HFFc6 (cell line): Measurements from ENCODE around the gene TCERG1L. TPM values are rescaled to one million over a fixed set of nuclear protein-coding genes. Genes with fewer than 3 reads are reported as not detected.

Source experiments
- DNase-seq: peaks from one replicate; pipeline ENCODE4 v3.0.0-alpha.2; 2018
- H3K27ac Mint-ChIP-seq: 2 replicates; pipeline ENCODE4 v1.8.0; 2020; ENCODE audit warnings: mild to moderate bottlenecking, mixed read lengths
- H3K27me3 Mint-ChIP-seq: 2 replicates; pipeline ENCODE4 v1.8.0; 2021; ENCODE audit warnings: mild to moderate bottlenecking, moderate library complexity, mixed read lengths; ENCODE audit not compliant: insufficient read depth
- H3K36me3 Mint-ChIP-seq: 2 replicates; pipeline ENCODE4 v1.8.0; 2021; ENCODE audit warnings: low read depth, mixed read lengths
- H3K4me1 Mint-ChIP-seq: 2 replicates; pipeline ENCODE4 v1.8.0; 2020; ENCODE audit warnings: low read depth, mixed read lengths
- H3K4me3 Mint-ChIP-seq: 2 replicates; pipeline ENCODE4 v1.8.0; 2020; ENCODE audit warnings: mild to moderate bottlenecking, moderate library complexity, mixed read lengths
- H3K9me3 Mint-ChIP-seq: 2 replicates; pipeline ENCODE4 v1.8.0; 2020; ENCODE audit warnings: mild to moderate bottlenecking, mixed read lengths
- total RNA-seq, 6 experiments: library from RNA; stranded (reverse); fragmentation: NEBNext Ultra II Directional; extraction: Animal tissue kit (Norgen Biotek cat#: 25700); gene quantifications; 2 replicates in 1 of 6; 3 replicates in 5 of 6; pipeline ENCODE4 v1.2.3, GENCODE V29; 2021
- TF ChIP-seq, protein P1 (sequence below): fragments of 200-600 bp; sonication (generic); IDR thresholded peaks from 2 replicates; pipeline ENCODE4 v1.5.0; 2021; ENCODE audit warnings: antibody characterized with exemption, mild to moderate bottlenecking

Gene TCERG1L
- total RNA-seq, 6 experiments from 2014 or later = 0.09 TPM; not detected in 5

DNA sequence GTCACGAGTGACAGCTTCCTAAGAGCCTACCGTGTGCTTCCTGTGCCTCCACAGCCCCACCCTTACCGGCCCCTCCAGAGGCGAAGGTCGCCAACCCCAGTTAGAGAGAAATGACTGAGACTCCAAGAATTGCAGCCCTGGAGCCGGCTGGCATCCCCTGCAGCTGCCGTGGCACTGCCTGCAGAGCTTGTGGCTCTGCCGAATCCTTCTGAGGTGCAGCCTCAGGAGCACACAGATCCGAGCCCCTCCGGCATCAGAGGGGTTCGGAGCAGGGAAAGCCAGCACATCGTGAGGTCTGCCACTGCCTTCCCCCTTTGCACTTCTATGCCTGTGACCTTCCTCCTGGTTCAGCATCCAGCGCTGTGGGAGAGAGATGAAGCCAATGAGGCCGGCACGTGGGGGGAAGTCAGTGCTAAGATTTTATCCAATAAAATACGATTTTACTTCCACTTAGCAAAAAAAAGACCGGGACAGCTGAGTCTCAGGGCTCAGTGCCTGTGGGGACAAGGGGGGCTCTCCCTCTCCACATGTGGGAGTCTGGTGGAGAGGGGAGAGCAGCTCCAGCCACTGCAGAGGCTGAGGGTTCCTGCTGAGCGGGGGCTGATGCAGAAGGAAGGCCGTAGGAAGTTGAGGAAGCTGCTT is 80.1 kb downstream of the TCERG1L start:
- peaks cover 1% of the 10 kb centered on the region; the same call in 1 of the 2 replicates for H3K27me3 Mint-ChIP-seq
- no peaks in the 10 kb centered on the region for H3K4me1 Mint-ChIP-seq
- H3K27ac Mint-ChIP-seq = no peak overlapping the region
- DNase-seq = no peak
- no peaks in the 10 kb centered on the region for H3K36me3 Mint-ChIP-seq
- TF ChIP-seq, protein P1, sequence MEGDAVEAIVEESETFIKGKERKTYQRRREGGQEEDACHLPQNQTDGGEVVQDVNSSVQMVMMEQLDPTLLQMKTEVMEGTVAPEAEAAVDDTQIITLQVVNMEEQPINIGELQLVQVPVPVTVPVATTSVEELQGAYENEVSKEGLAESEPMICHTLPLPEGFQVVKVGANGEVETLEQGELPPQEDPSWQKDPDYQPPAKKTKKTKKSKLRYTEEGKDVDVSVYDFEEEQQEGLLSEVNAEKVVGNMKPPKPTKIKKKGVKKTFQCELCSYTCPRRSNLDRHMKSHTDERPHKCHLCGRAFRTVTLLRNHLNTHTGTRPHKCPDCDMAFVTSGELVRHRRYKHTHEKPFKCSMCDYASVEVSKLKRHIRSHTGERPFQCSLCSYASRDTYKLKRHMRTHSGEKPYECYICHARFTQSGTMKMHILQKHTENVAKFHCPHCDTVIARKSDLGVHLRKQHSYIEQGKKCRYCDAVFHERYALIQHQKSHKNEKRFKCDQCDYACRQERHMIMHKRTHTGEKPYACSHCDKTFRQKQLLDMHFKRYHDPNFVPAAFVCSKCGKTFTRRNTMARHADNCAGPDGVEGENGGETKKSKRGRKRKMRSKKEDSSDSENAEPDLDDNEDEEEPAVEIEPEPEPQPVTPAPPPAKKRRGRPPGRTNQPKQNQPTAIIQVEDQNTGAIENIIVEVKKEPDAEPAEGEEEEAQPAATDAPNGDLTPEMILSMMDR = no peak
- H3K4me3 Mint-ChIP-seq = no peak overlapping the region
- peaks cover 38% of the 10 kb centered on the region for H3K9me3 Mint-ChIP-seq

DNA sequence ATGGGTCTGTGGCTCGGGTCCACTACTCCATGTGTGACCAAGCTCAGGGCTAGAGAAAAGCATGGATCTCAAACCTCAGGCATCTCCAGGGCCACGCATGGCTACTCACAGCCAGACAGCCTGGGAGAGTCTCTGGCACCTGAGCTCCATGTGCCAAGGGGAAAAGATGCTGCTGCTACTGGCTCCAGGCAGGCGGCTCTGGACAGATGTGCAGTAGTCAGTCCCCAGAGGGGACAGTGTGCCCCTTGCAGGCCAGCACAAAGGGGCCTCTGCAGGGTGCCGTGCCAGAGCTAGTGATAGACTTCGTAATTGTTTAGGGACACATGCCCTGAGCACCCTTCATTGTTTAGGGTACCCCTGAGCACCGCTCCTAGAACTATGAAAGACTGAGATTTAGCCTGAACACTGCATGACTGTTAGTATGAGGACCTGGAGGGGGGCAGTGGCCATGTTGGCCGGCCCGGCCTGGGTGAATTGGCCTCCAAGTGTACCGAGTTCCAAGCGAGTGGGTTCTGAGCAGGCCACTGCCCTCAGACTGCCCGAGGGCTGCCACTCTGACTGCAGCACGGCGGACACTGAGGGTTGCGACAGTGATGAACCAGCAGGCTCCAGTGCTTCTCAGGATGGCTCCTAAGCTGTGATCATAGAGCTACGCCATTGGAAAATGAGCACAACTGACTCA is 80.7 kb downstream of the TCERG1L start:
- Mint-ChIP-seq H3K4me1 (no peaks in the 10 kb centered on the region), H3K27ac (no peak overlapping the region), H3K27me3 (peaks cover 1% of the 10 kb centered on the region; the same call in 1 of the 2 replicates), H3K36me3 (no peaks in the 10 kb centered on the region), H3K9me3 (peaks cover 45% of the 10 kb centered on the region), H3K4me3 (no peak overlapping the region)
- TF ChIP-seq, protein P1 = no peak
- no peak for DNase-seq

DNA sequence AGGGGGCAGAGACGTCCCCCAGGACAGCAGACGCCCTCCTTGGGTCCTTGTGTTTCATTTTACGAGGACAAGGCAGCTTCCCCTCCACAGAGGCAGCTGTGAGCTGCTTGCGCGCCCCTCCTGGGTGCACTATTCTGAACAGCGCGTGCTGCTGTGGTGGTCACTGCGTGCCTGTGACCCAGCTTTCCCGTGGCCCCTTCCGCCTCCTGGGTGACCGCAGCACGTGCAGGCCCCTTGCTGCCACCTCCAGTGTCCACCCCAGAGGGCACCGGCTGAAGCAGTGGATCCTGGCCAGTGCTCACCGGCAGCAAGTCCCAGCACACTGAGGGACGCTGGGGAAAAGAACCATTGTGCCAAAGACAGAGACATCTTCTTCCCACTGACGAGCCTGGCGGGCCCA is 81.4 kb downstream of the TCERG1L start:
- H3K4me3 Mint-ChIP-seq = no peak overlapping the region

DNA sequence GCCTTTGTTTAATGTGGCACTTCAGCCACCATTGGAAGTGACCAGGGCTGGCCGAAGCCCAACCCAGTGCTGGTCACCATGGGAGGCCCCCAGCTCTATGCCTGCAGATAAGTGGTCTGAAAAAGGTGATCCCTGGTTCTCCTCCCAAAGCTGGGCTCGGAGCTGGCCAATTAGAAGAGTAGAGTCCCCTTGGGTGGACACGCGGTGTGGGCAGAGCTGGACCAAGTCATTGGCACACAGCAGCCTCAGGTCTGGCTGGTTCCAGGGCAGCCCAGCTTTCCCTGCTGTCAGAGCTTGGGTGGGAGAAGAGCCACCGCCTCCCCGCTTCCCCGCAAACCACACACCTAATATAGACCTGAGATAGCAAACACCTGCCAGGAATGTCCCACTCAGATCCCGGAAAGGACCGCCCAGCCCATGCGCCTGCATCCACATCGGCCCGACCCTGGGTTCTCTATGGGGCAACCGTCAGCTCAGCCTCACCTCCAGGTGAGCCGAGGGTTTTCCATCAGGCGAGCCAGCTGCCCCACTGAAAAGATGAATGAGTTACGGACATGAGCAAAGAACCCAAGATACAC is 84.3 kb downstream of the TCERG1L start:
- TF ChIP-seq, protein P1 = no peak
- H3K27ac Mint-ChIP-seq = no peak overlapping the region
- H3K9me3 Mint-ChIP-seq = peaks cover 54% of the 10 kb centered on the region
- H3K4me1 Mint-ChIP-seq = no peaks in the 10 kb centered on the region
- H3K36me3 Mint-ChIP-seq = no peaks in the 10 kb centered on the region
- H3K4me3 Mint-ChIP-seq = no peak overlapping the region
- DNase-seq = no peak
- H3K27me3 Mint-ChIP-seq = peaks cover 1% of the 10 kb centered on the region; the same call in 1 of the 2 replicates

More for the DNA sequence above, 81.4 kb downstream of the TCERG1L start:
- TF ChIP-seq, protein P1 = no peak
- Mint-ChIP-seq H3K27me3 (peaks cover 1% of the 10 kb centered on the region; the same call in 1 of the 2 replicates), H3K4me1 (no peaks in the 10 kb centered on the region), H3K36me3 (no peaks in the 10 kb centered on the region), H3K9me3 (peaks cover 51% of the 10 kb centered on the region), H3K27ac (no peak overlapping the region)
- no peak for DNase-seq

DNA sequence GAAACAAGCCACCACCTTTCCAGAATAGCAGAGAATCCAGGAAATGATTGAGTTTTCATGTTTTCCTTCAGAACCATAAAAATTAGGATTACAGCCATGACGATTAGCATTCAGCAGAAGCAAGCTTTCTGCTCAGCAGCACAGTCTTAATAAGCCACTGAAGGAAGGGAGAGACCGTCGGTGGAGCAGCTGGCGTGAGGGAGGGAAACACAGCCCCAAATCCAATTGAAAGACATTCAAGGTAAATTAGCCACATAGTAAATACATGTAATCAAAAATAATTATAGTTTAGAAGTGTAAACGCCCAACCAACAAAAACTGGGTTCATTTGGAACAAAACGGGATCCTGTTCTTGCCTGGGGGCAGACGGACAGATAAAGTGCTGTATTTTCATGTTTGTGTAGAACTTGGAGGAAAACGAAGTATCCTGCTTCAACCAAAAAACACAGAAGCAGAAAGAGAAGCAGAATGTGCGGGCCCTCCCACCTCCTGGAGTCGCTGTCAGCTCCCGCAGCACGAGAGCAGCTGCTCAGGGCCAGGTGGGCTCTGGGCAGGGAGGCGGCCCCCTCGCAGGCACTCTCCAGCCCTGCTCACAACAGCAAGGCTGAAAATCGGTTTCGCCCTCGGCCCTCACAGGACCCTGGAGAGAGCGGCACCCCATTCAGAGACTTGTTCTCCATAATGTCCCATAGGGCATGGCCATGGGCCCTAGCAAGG is 84.9 kb downstream of the TCERG1L start:
- Mint-ChIP-seq H3K4me3 (no peak overlapping the region), H3K9me3 (peaks cover 57% of the 10 kb centered on the region), H3K36me3 (peaks cover 3% of the 10 kb centered on the region; the same call in 1 of the 2 replicates), H3K27ac (no peak overlapping the region), H3K4me1 (no peaks in the 10 kb centered on the region), H3K27me3 (peaks cover 1% of the 10 kb centered on the region; the same call in 1 of the 2 replicates)
- TF ChIP-seq, protein P1 = no peak
- DNase-seq = no peak
